IMR-90 (cell line): ENCODE data around the gene RBKS. TPM values are rescaled to one million over a fixed set of nuclear protein-coding genes. Genes with fewer than 3 reads are reported as not detected.

Source experiments
- ATAC-seq: fragments of 200-7000 bp; cut with Tn5 transposase; 2 replicates; pipeline ENCODE4 v1.9.1; 2020; ENCODE audit warnings: low read depth, mild to moderate bottlenecking, moderate library complexity
- BruUV-seq: library from RNA; stranded (reverse); fragments of 400-500 nt; replicated peaks from 2 replicates; lab custom pipeline; 2021; lab: Mats Ljungman, UMichigan
- CTCF ChIA-PET: fragments of 300-600 bp; formaldehyde crosslinking; extraction: SDS; loops from one replicate; lab custom pipeline; 2021; ENCODE audit warnings: antibody characterized with exemption; lab: Yijun Ruan, JAX
- POLR2A ChIA-PET: fragments of 300-600 bp; sonication (Branson Sonifier 250); formaldehyde crosslinking; loops from one replicate; lab custom pipeline; 2022; ENCODE audit warnings: antibody characterized with exemption; ENCODE audit not compliant: unreplicated experiment; lab: Charles Lee
- DNase-seq: peaks from one replicate; pipeline ENCODE4 v3.0.0; 2013
- H2AFZ ChIP-seq: replicated peaks from 2 replicates; pipeline ENCODE3; 2013; ENCODE audit warnings: low read length, mild to moderate bottlenecking; ENCODE audit not compliant: poor library complexity
- H2AK5ac ChIP-seq: 2 replicates; pipeline ENCODE4 v1.6.1; 2013; ENCODE audit warnings: low read depth, low read length, inconsistent platforms
- H2AK9ac ChIP-seq: replicated peaks from 2 replicates; pipeline ENCODE3; 2013; ENCODE audit warnings: mild to moderate bottlenecking, low read depth, low read length, moderate library complexity; ENCODE audit not compliant: poor library complexity
- H2BK120ac ChIP-seq: 2 replicates; pipeline ENCODE4 v1.6.1; 2013; ENCODE audit warnings: low read depth, low read length, inconsistent platforms
- H2BK15ac ChIP-seq: 3 replicates; pipeline ENCODE4 v1.6.1; 2013; ENCODE audit warnings: low read depth, low read length, inconsistent platforms
- H2BK20ac ChIP-seq: 2 replicates; pipeline ENCODE4 v1.6.1; 2013; ENCODE audit warnings: low read depth, mild to moderate bottlenecking, inconsistent platforms, low read length, moderate library complexity
- H2BK5ac ChIP-seq: 2 replicates; pipeline ENCODE4 v1.6.1; 2013; ENCODE audit warnings: mild to moderate bottlenecking, low read depth, low read length, inconsistent platforms; ENCODE audit not compliant: poor library complexity, severe bottlenecking
- H3K14ac ChIP-seq: replicated peaks from 2 replicates; pipeline ENCODE4 v1.6.1; 2013; ENCODE audit warnings: low read depth, low read length, inconsistent platforms
- H3K18ac ChIP-seq: 2 replicates; pipeline ENCODE4 v1.6.1; 2013; ENCODE audit warnings: low read depth, low read length, control low read depth
- H3K23ac ChIP-seq: 2 replicates; pipeline ENCODE4 v1.6.1; 2013; ENCODE audit warnings: low read depth, low read length, inconsistent platforms
- H3K27ac ChIP-seq: 2 replicates; pipeline ENCODE4 v1.5.1; 2013; ENCODE audit warnings: mild to moderate bottlenecking, control low read depth, low read length; ENCODE audit not compliant: insufficient read depth
- H3K27me3 ChIP-seq: 2 replicates; pipeline ENCODE4 v1.6.1; 2013; ENCODE audit warnings: low read length; ENCODE audit not compliant: control insufficient read depth, insufficient read depth
- H3K36me3 ChIP-seq: 2 replicates; pipeline ENCODE4 v1.6.1; 2013; ENCODE audit warnings: low read length, mixed read lengths; ENCODE audit not compliant: control insufficient read depth, insufficient read depth
- H3K4ac ChIP-seq: 2 replicates; pipeline ENCODE4 v1.6.1; 2013; ENCODE audit warnings: low read depth, low read length, inconsistent platforms
- H3K4me1 ChIP-seq: 2 replicates; pipeline ENCODE4 v1.6.1; 2013; ENCODE audit warnings: low read length, mixed read lengths; ENCODE audit not compliant: control insufficient read depth, insufficient read depth
- H3K4me2 ChIP-seq: 2 replicates; pipeline ENCODE4 v1.6.1; 2013; ENCODE audit warnings: low read depth, mild to moderate bottlenecking, control low read depth, low read length, moderate library complexity
- H3K4me3 ChIP-seq: 2 replicates; pipeline ENCODE4 v1.5.1; 2013; ENCODE audit warnings: low read depth, mild to moderate bottlenecking, control low read depth, low read length, moderate library complexity; ENCODE audit not compliant: insufficient read depth
- H3K56ac ChIP-seq: 2 replicates; pipeline ENCODE4 v1.6.1; 2013; ENCODE audit warnings: low read length, inconsistent platforms; ENCODE audit not compliant: insufficient read depth; ENCODE audit errors: extremely low read depth
- H3K79me1 ChIP-seq, 2 experiments: 2 replicates each; pipeline ENCODE4 v1.6.1; 2013; ENCODE audit warnings: low read length in 2 of 2, inconsistent platforms in 1 of 2, low read depth in 1 of 2
- H3K9ac ChIP-seq: 2 replicates; pipeline ENCODE4 v1.6.1; 2013; ENCODE audit warnings: low read depth, low read length, control low read depth
- H3K9me1 ChIP-seq: 2 replicates; pipeline ENCODE4 v1.6.1; 2013; ENCODE audit warnings: low read length, inconsistent platforms; ENCODE audit not compliant: insufficient read depth
- H3K9me3 ChIP-seq: 2 replicates; pipeline ENCODE4 v1.6.1; 2013; ENCODE audit warnings: low read length; ENCODE audit not compliant: control insufficient read depth, insufficient read depth
- H4K20me1 ChIP-seq: 2 replicates; pipeline ENCODE4 v1.6.1; 2013; ENCODE audit warnings: low read length, inconsistent platforms; ENCODE audit not compliant: insufficient read depth
- H4K5ac ChIP-seq: 2 replicates; pipeline ENCODE4 v1.6.1; 2013; ENCODE audit warnings: mild to moderate bottlenecking, low read depth, low read length, control low read depth
- H4K8ac ChIP-seq, 2 experiments: 2 replicates each; pipeline ENCODE4 v1.6.1; 2013; ENCODE audit warnings: low read depth in 2 of 2, low read length in 2 of 2, control low read depth in 1 of 2, inconsistent platforms in 1 of 2
- H4K91ac ChIP-seq: 2 replicates; pipeline ENCODE4 v1.6.1; 2013; ENCODE audit warnings: low read depth, low read length, inconsistent platforms; ENCODE audit not compliant: insufficient read depth
- CEBPB ChIP-seq: IDR thresholded peaks from 2 replicates; pipeline ENCODE4 v1.6.1; 2012; ENCODE audit warnings: low read depth, low read length, improper control_type of control experiment
- MAFK ChIP-seq: IDR thresholded peaks from 2 replicates; pipeline ENCODE4 v1.6.1; 2012; ENCODE audit warnings: low read depth, low read length, improper control_type of control experiment
- MAZ ChIP-seq: IDR thresholded peaks from 2 replicates; pipeline ENCODE4 v1.6.1; 2012; ENCODE audit warnings: low read depth, mild to moderate bottlenecking, low read length, improper control_type of control experiment, moderate library complexity, borderline replicate concordance
- MXI1 ChIP-seq: IDR thresholded peaks from 2 replicates; pipeline ENCODE4 v1.6.1; 2012; ENCODE audit warnings: low read depth, mild to moderate bottlenecking, low read length, moderate library complexity, borderline replicate concordance
- NFE2L2 ChIP-seq: fragments of 150-350 bp; IDR thresholded peaks from 2 replicates; pipeline ENCODE4 v1.6.1; 2016; ENCODE audit warnings: low read depth, mild to moderate bottlenecking, low read length
- POLR2A ChIP-seq: IDR thresholded peaks from 2 replicates; pipeline ENCODE4 v1.6.1; 2012; ENCODE audit warnings: mild to moderate bottlenecking, low read depth, low read length
- RAD21 ChIP-seq: IDR thresholded peaks from 2 replicates; pipeline ENCODE4 v1.6.1; 2012; ENCODE audit warnings: low read length, improper control_type of control experiment
- RCOR1 ChIP-seq: IDR thresholded peaks from 2 replicates; pipeline ENCODE4 v1.6.1; 2012; ENCODE audit warnings: mild to moderate bottlenecking, low read length, improper control_type of control experiment; ENCODE audit not compliant: insufficient replicate concordance
- RFX5 ChIP-seq: IDR thresholded peaks from 2 replicates; pipeline ENCODE4 v1.8.0; 2012; ENCODE audit warnings: low read depth, mild to moderate bottlenecking, low read length, moderate library complexity
- WGBS, 2 experiments: methylation state at CpG; one replicate each; pipeline versions ENCODE4 v1.1.5 to v1.1.7; 2013; ENCODE audit warnings: missing lambda C conversion rate in 2 of 2; ENCODE audit not compliant: insufficient read length in 1 of 2; ENCODE audit errors: extremely low coverage in 2 of 2; 5-methylcytosine and 5-hydroxymethylcytosine counted together
- dilution Hi-C: fragments of 300-500 bp; cut with HindIII; formaldehyde crosslinking; loops from one replicate; pipeline ENCODE4 v1.14.3; 2018; ENCODE audit warnings: low sequenced_read_pairs; ENCODE audit not compliant: unreplicated experiment
- in situ Hi-C: fragments of 300-500 bp; cut with MboI; formaldehyde crosslinking; loops from 3 replicates; pipeline ENCODE4 v1.14.3; 2019; ENCODE audit warnings: low sequenced_read_pairs, inconsistent platforms, mixed read lengths
- intact Hi-C: fragments of 100-400 bp; cut with micrococcal nuclease; formaldehyde crosslinking; loops from 2 replicates; pipeline ENCODE4 v1.10.0; 2022
- polyA plus RNA-seq, 3 experiments: library from polyadenylated mRNA; depleted of rRNA; stranded (reverse); fragments of >200 nt; gene quantifications; 2 replicates each; pipeline ENCODE4 v1.2.3, GENCODE V29; 2012; ENCODE audit warnings: low replicate concordance in 1 of 3
- total RNA-seq: library from RNA; depleted of rRNA; stranded (reverse); fragments of >200 nt; gene quantifications from 2 replicates; pipeline ENCODE4 v1.2.3, GENCODE V29; 2012

RBKS gene
- total and polyA plus RNA-seq, 2 of the 4 experiments (the other 2 are of a cell fraction): 1.1 to 1.4 TPM

GRCh38 chr2:27902098-27902497 lies 11.9 kb upstream of the RBKS start:
- BruUV-seq: no TSS peak
- dilution Hi-C loops (no loop called here), intact Hi-C loops (loop anchor here (5.0 kb wide), 1 partner anchor 35 kb away; no protein-coding TSS in a partner anchor), in situ Hi-C loops (no loop called here)
- Histone ChIP-seq H2AK9ac (no peak overlapping the region), H3K9me3 (no peaks in the 10 kb centered on the region), H2AK5ac (no peak overlapping the region), H2BK20ac (no peak overlapping the region), H2BK5ac (no peak overlapping the region), H3K23ac (no peak overlapping the region), H3K4me3 (no peak overlapping the region), H3K14ac (no peak overlapping the region), H3K56ac (no peak overlapping the region), H3K4me2 (no peak overlapping the region), H3K27ac (no peak overlapping the region), H2BK15ac (no peak overlapping the region), H4K91ac (no peak overlapping the region), H3K36me3 (no peaks in the 10 kb centered on the region), H4K20me1 (no peaks in the 10 kb centered on the region), H3K9ac (no peak overlapping the region), H3K9me1 (peaks cover 3% of the 10 kb centered on the region), H3K4ac (no peak overlapping the region), H4K8ac (no peak overlapping the region), H4K5ac (no peak overlapping the region), H3K27me3 (no peaks in the 10 kb centered on the region), H3K79me1 (peaks cover 9 to 18% of the 10 kb centered on the region in 2 experiments; a peak in 3 of 4 replicates), H2BK120ac (no peak overlapping the region), H3K4me1 (peaks cover 4% of the 10 kb centered on the region; the same call in 1 of the 2 replicates), H3K18ac (no peak overlapping the region), H2AFZ (no peak overlapping the region)
- TF ChIP-seq RAD21 (no peak), RCOR1 (no peak), MAFK (no peak), MAZ (no peak), MXI1 (no peak), POLR2A (no peak), CEBPB (no peak), RFX5 (no peak), NFE2L2 (no peak)
- ChIA-PET POLR2A (no interaction called here), CTCF (interaction anchor here (0.6 kb wide), 1 partner anchor 43 kb away, joined by 3 read pairs; no protein-coding TSS in a partner anchor)
- no peak for ATAC-seq
- no peak for DNase-seq
- WGBS, 2 experiments: no CpG with 5 or more reads among the region's 1 CpG
